HTERT RPE-1 (cell line): ENCODE measurements around the gene EEPD1.
"Not testable (repeated sequence)": the region's sequence is repeated elsewhere in the genome, so short reads cannot be mapped to it uniquely, and the experiment has no call there.

Experiments used
- in situ Hi-C: fragments of 300-500 bp; cut with MboI; formaldehyde crosslinking; loops from 4 replicates; pipeline ENCODE4 v1.14.3; 2020; ENCODE audit warnings: low sequenced_read_pairs

Gene EEPD1

GRCh38 chr7:36128448-36129047 lies 24.5 kb upstream of the EEPD1 start:
- in situ Hi-C loops = no loop called here

GRCh38 chr7:36129048-36129534 lies 24.0 kb upstream of the EEPD1 start:
- in situ Hi-C loops = no loop called here

GRCh38 chr7:36130236-36130945 lies 22.7 kb upstream of the EEPD1 start:
- in situ Hi-C loops = no loop called here

GRCh38 chr7:36131026-36131425 lies 22.0 kb upstream of the EEPD1 start:
- in situ Hi-C loops = no loop called here

GRCh38 chr7:36131499-36131898 lies 21.6 kb upstream of the EEPD1 start:
- in situ Hi-C loops = no loop called here

GRCh38 chr7:36132012-36132411 lies 21.0 kb upstream of the EEPD1 start:
- in situ Hi-C loops = no loop called here

GRCh38 chr7:36135700-36136099 lies 17.4 kb upstream of the EEPD1 start:
- in situ Hi-C loops = no loop called here

GRCh38 chr7:36137258-36137657 lies 15.8 kb upstream of the EEPD1 start:
- in situ Hi-C loops = no loop called here

GRCh38 chr7:36137754-36138153 lies 15.3 kb upstream of the EEPD1 start:
- in situ Hi-C loops = no loop called here

GRCh38 chr7:36138209-36138608 lies 14.8 kb upstream of the EEPD1 start:
- in situ Hi-C loops = no loop called here

- in situ Hi-C loops = no loop called here
Observed at GRCh38 chr7:36141351-36141750, 11.7 kb upstream of the EEPD1 start.

GRCh38 chr7:36141850-36142249 lies 11.2 kb upstream of the EEPD1 start:
- in situ Hi-C loops = no loop called here

GRCh38 chr7:36144189-36144588 lies 8.9 kb upstream of the EEPD1 start:
- in situ Hi-C loops = no loop called here

GRCh38 chr7:36145686-36146085 lies 7.4 kb upstream of the EEPD1 start:
- in situ Hi-C loops = no loop called here

GRCh38 chr7:36147361-36147760 lies 5.7 kb upstream of the EEPD1 start:
- in situ Hi-C loops = no loop called here

- in situ Hi-C loops = no loop called here
Observed at GRCh38 chr7:36148422-36149065, 4.5 kb upstream of the EEPD1 start.

GRCh38 chr7:36149240-36149639 lies 3.8 kb upstream of the EEPD1 start:
- in situ Hi-C loops = not testable (repeated sequence)

GRCh38 chr7:36149694-36150452 lies 3.2 kb upstream of the EEPD1 start:
- in situ Hi-C loops = no loop called here

- in situ Hi-C loops = no loop called here
Observed at GRCh38 chr7:36151921-36152755, 916 bp upstream of the EEPD1 start.

- in situ Hi-C loops = no loop called here
Observed at GRCh38 chr7:36153571-36154097, 580 bp downstream of the EEPD1 start.
